Caki2 (cell line): ENCODE data around the gene BEND4. TPM values are rescaled to one million over a fixed set of nuclear protein-coding genes. Genes with fewer than 3 reads are reported as not detected.

ENCODE experiments used
- DNase-seq: peaks from one replicate; pipeline ENCODE4 v3.0.0-alpha.2; 2015; ENCODE audit warnings: low read depth
- in situ Hi-C: cut with HindIII; loops from 2 replicates; pipeline ENCODE4 v1.10.0; 2016; ENCODE audit warnings: low sequenced_read_pairs, low pct_unique_long_range_greater_than_20kb, mixed read lengths
- total RNA-seq: library from RNA; depleted of rRNA; stranded (reverse); fragments of >200 nt; shearing (Covaris generic); gene quantifications from 2 replicates; pipeline ENCODE4 v1.2.3, GENCODE V29; 2014; ENCODE audit warnings: low replicate concordance; rRNA removed

The BEND4 gene
- total RNA-seq, 1 experiment from 2014 or later, result not detected

GRCh38 chr4:42123071-42123644, 29.3 kb downstream of the BEND4 start:
- no peak for DNase-seq
- in situ Hi-C loops, result no loop called here

- in situ Hi-C loops, result no loop called here
- DNase-seq, result no peak
Measured at GRCh38 chr4:42122237-42122636, 30.2 kb downstream of the BEND4 start.

GRCh38 chr4:42119886-42120285, 32.6 kb downstream of the BEND4 start:
- no peak for DNase-seq
- in situ Hi-C loops, result no loop called here

GRCh38 chr4:42112846-42113245, 39.6 kb downstream of the BEND4 start:
- in situ Hi-C loops, result no loop called here
- DNase-seq, result no peak

DNA sequence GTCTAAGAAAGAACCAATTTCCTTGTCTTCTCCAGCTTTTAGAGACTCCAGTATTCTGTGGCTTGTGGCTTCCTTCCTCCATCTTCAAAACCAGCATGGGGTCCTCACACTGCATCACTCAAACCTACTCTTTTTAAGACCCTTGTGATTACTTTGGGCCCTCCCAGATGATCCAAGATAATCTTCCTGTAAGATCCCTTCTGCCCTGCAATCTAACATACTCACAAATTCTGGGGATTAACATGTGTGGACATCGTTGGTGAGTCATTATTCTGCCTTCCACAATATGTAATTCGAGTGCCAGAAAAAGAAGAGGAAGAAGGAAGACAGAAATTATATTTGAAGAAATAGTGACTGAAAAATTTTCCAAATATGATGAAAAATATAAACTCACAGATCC, 47.9 kb downstream of the BEND4 start:
- in situ Hi-C loops, result no loop called here
- DNase-seq, result no peak

- DNase-seq, result peak; percentile 75
- in situ Hi-C loops, result no loop called here
Measured at GRCh38 chr4:42101446-42101975, 50.9 kb downstream of the BEND4 start.

DNA sequence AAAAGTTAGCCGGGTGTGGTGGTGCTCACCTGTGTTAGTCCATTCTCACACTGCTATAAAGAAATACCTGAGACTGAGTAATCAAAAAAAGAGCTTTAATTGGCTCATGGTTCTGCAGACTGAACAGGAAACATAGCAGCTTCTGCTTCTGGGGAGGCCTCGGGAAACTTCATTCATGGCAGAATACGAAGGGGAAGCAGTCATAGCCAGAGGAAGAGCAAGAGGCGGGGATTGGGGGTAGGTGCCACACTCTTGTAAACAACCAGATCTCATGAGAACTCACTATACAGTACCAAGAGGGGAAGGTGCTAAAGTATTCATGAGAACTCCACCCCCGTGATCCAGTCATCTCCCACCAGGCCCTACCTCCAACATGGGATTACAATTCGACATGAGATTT, 64.1 kb downstream of the BEND4 start:
- in situ Hi-C loops, result no loop called here
- DNase-seq, result no peak

GRCh38 chr4:42083816-42084215, 68.6 kb downstream of the BEND4 start:
- in situ Hi-C loops, result no loop called here
- no peak for DNase-seq

DNA sequence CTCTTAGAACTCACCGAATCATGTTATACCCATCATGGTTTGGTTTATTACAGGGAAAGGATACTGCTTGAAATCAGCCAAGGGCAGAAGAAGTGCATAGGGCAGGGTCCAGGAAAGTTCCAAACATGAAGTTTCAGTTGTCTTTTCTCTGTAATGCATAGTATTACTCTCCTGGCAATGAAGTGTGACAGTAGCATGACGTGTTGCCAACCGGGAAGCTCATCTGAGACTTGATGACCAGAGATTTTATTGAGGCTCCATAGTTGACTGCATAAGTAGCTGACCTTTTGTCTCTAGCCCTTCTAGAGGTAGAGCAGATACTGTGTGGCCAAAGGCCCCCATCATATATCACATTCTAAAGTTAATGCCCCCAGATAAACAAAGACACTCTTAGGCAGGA, 72.1 kb downstream of the BEND4 start:
- in situ Hi-C loops, result no loop called here
- no peak for DNase-seq

DNA sequence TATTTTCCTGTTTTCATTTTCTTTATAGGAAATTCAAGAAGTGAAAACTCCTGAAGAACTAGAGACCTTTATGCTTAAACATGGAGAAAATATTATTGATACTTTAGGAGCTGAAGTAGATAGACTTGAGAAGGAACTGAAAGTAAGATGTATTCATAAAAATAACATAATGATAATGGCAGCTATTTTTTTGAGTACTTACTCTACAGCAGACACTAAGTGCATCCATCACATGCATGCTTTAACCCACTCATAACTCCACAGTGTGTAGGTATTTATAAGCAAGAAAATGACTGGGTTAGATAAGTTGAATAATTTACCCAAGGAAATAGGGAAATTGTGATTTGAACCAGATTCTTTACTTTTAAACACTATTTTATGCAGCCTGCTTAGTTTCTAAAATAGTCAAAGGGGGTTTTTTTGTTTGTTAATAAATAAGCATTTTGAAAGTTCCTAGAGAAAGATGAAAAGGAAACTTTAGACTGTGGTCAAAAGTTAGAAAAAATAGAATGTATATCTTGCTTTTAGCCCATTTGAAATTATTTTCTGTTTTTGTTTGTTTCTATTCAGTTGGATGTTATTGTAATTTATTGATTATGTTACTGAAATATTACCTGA, 74.2 kb downstream of the BEND4 start:
- no peak for DNase-seq

DNA sequence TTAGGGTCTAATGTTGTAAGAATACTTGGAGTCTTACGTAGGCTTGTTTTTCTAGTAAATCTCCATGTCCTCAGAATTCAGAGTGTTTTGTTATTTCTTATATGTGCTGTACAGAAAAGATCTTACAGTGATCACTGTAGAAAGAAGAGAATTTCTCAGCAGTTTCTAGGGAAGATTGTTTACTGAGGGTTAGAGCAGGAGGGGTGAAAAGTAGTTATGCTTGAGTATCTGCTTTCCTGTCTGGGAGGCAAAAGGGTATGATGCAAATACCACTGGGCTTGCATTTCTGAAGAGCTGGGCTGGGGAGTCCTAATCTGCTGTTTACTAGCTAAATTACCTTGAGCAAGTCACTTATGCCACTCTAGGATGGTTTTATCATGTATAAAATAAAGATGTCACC, 78.2 kb downstream of the BEND4 start:
- in situ Hi-C loops, result no loop called here

More for the DNA sequence above, 74.2 kb downstream of the BEND4 start:
- in situ Hi-C loops, result no loop called here

DNA sequence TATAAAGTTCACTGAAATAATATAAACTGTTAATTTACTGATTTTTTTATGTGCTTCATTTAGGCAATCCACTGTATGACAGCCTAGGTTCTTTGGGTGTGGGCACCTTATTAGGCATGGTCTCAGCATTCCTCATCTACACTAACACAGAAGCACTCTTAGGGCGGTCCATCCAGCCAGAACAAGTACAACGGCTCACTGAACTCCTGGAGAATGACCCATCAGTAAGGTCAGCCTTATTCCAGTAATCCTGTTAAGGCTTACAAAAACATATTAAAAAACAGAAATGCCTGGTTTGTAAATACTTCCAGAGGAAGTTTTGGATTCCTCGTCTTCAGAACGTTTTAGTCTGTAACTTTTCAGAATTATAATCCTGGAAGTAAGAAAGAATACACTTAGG, 82.0 kb downstream of the BEND4 start:
- in situ Hi-C loops, result no loop called here
- no peak for DNase-seq

More for the DNA sequence above, 78.2 kb downstream of the BEND4 start:
- no peak for DNase-seq

- in situ Hi-C loops, result no loop called here
- DNase-seq, result no peak
Measured at GRCh38 chr4:42067264-42067663, 85.2 kb downstream of the BEND4 start.

GRCh38 chr4:42066402-42066801, 86.1 kb downstream of the BEND4 start:
- DNase-seq, result no peak
- in situ Hi-C loops, result no loop called here

Other genes starting within 250 kb of the BEND4 start
- 42.8 and 55.7 TPM in 2 replicates for gene TMEM33, start 217.2 kb downstream of the BEND4 start, total RNA-seq
- 0.06 TPM in 1 of 2 replicates, not detected in the other for gene DCAF4L1, start 170.9 kb downstream of the BEND4 start, total RNA-seq
- 19.9 and 36.1 TPM in 2 replicates for gene SLC30A9, start 162.1 kb downstream of the BEND4 start, total RNA-seq
- gene SHISA3, start 244.8 kb upstream of the BEND4 start, total RNA-seq, result not detected in 2 replicates